ENCODE data around the gene MED1. TPM values are rescaled to one million over a fixed set of nuclear protein-coding genes. Genes with fewer than 3 reads are reported as not detected.

Gene MED1
- total RNA-seq, 4 donors from 2014 or later, result 4.8 to 20.9 (median 18.7) TPM

DNA sequence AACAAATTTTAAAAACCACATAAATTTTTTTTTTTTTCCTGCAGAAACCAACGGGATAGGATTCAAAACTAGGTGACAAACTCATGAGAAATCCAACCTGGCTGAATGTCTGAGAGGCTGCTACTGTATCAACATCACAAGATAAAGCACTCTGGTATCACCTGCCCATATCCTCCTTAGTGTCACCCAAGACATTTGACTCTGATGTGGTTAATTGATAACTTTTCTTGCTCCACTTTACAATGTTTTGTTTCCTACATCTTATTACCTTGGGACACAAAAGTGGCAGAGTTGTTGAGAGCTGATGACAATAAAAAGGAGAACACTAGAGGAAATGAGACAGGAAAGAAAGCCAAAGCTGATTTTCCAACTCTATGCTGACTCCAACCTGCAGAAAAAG, 45.6 kb downstream of the MED1 start:
- Histone ChIP-seq H3K36me3 (peaks cover 0 to 27% (median 11%) of the 10 kb centered on the region in 4 donors), H3K4me3 (no peak overlapping the region), H3K9me3 (no peaks in the 10 kb centered on the region), H3K4me1 (peaks cover 0 to 19% (median 3%) of the 10 kb centered on the region in 4 donors), H3K27ac (no peak overlapping the region), H3K27me3 (no peaks in the 10 kb centered on the region)
- no peak for TF ChIP-seq EP300 (IDR thresholded peaks at IDR 0.05; ENCODE audit: low read depth)
- TF ChIP-seq, protein P1, sequence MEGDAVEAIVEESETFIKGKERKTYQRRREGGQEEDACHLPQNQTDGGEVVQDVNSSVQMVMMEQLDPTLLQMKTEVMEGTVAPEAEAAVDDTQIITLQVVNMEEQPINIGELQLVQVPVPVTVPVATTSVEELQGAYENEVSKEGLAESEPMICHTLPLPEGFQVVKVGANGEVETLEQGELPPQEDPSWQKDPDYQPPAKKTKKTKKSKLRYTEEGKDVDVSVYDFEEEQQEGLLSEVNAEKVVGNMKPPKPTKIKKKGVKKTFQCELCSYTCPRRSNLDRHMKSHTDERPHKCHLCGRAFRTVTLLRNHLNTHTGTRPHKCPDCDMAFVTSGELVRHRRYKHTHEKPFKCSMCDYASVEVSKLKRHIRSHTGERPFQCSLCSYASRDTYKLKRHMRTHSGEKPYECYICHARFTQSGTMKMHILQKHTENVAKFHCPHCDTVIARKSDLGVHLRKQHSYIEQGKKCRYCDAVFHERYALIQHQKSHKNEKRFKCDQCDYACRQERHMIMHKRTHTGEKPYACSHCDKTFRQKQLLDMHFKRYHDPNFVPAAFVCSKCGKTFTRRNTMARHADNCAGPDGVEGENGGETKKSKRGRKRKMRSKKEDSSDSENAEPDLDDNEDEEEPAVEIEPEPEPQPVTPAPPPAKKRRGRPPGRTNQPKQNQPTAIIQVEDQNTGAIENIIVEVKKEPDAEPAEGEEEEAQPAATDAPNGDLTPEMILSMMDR (IDR thresholded peaks at IDR 0.05), result no peak
- no peak for TF ChIP-seq POLR2AphosphoS5 (IDR thresholded peaks at IDR 0.05)
- intact Hi-C loops (cut with DNase I; ENCODE audit: low total_unique reads) (no loop called here), in situ Hi-C loops (cut with MboI; ENCODE audit: low pct_ligation_motif_present in 1 of 4, low pct_unique_long_range_greater_than_20kb in 1 of 4, low sequenced_read_pairs in 3 of 4) (loop anchor here in 1 of 4 donors (10.0 kb wide), 1 partner anchor 49 kb away; the partner anchor contains the start of gene MED1)
- 10 to 26% methylated on average over 1 of the region's 1 CpG for WGBS, 2 donors (ENCODE audit: low coverage in 1 of 2)
- no peak for DNase-seq

DNA sequence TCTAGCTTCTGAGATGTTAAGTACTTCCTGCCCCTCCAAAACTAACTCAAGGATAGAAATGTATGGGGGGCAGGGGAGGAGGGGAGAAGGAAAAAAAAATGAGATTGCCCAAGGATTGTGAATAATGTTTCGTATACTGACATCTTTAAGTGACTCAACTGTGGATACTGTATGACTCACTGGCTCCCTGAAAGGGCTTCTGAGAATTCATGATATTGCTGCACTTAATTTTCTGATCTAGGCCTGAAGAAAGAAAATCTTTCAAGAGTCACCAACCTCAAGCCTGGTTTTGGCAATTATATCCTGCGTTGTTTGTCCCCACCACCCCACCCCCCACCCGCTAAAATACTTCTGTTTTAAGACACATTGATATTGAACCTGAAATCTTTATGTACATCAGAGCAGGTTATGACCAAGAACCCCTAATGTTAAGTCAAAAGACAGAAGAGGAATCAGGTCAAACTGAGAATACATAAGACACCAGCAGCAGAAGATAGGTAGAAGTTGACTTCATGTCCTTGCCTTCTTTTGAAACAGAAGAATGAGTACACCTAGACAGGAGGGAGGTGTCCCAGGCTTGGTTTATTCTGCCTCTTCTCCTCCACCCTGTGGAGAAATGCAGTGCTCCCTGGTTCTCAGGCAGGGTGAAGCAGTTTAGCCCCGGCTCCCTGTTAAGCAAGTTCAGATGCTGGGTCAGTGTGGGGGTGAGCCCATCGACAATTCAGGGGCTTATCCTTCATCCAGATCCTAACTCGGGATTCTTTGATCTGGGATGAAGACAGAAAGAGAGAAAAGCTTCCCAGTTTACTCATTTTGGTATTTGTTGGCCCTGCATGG, 46.3 kb downstream of the MED1 start:
- 67 to 69% methylated on average over 2 to 6 of the region's 6 CpGs for WGBS, 2 donors (ENCODE audit: low coverage in 1 of 2)
- in situ Hi-C loops (cut with MboI; ENCODE audit: low pct_ligation_motif_present in 1 of 4, low pct_unique_long_range_greater_than_20kb in 1 of 4, low sequenced_read_pairs in 3 of 4), result loop anchor here in 1 of 4 donors (10.0 kb wide), 1 partner anchor 50 kb away; the partner anchor contains the start of gene MED1

DNA sequence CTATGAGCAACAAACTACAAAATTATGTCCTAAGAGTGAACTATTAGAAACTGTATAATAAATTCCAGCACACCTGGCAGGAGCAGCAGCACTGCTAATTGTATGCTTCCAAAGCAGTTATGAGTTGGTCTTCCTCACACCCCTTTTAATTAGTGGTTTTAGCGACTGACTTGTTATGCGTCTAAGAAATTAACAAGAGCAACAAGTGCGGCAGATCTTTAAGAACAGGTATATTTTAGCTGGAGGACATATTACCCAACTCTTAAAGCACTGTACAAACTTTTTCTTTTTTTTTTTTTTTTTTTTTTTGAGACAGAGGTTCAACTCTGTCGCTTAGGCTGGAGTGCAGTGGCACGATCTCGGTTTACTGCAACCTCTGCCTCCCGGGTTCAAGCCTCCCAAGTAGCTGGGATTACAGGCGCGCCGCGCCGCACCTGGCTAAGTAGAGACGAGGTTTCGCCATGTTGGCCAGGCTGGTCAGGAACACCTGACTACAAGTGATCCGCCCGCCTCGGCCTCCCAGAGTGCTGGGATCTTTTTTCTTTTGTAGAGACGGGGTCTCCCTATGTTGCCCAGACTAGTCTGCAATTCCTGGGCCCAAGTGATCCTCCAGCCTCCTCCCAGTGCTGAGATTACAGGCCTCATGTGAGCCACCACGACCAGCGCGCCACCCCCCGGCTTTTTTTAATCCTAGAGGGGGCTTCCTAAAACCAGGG, 48.0 kb downstream of the MED1 start:
- Histone ChIP-seq H3K4me3 (no peak overlapping the region), H3K27ac (peak overlapping the region in 1 of 4 donors; percentile 94), H3K36me3 (peaks cover 0 to 5% (median 2%) of the 10 kb centered on the region in 4 donors), H3K4me1 (peaks cover 7 to 43% (median 19%) of the 10 kb centered on the region in 4 donors), H3K27me3 (no peaks in the 10 kb centered on the region), H3K9me3 (no peaks in the 10 kb centered on the region)
- 79 to 83% methylated on average over 16 to 22 of the region's 22 CpGs for WGBS, 2 donors (ENCODE audit: low coverage in 1 of 2)
- no peak for DNase-seq
- in situ Hi-C loops (cut with MboI; ENCODE audit: low pct_ligation_motif_present in 1 of 4, low pct_unique_long_range_greater_than_20kb in 1 of 4, low sequenced_read_pairs in 3 of 4) (loop anchor here in 1 of 4 donors (10.0 kb wide), 1 partner anchor 52 kb away; the partner anchor contains the start of gene MED1), intact Hi-C loops (cut with DNase I; ENCODE audit: low total_unique reads) (no loop called here)
- TF ChIP-seq EP300 (IDR thresholded peaks at IDR 0.05; ENCODE audit: low read depth) (no peak), POLR2A (IDR thresholded peaks at IDR 0.05) (no peak), POLR2AphosphoS5 (IDR thresholded peaks at IDR 0.05) (no peak)
- TF ChIP-seq, protein P1 (IDR thresholded peaks at IDR 0.05), result no peak

More for the DNA sequence above, 46.3 kb downstream of the MED1 start:
- H3K27ac ChIP-seq, result no peak overlapping the region
- TF ChIP-seq EP300 (IDR thresholded peaks at IDR 0.05; ENCODE audit: low read depth) (no peak), POLR2A (IDR thresholded peaks at IDR 0.05) (no peak), POLR2AphosphoS5 (IDR thresholded peaks at IDR 0.05) (no peak)
- TF ChIP-seq, protein P1 (IDR thresholded peaks at IDR 0.05), result no peak
- intact Hi-C loops (cut with DNase I; ENCODE audit: low total_unique reads), result no loop called here
- H3K4me1 ChIP-seq, result peaks cover 3 to 26% (median 10%) of the 10 kb centered on the region in 4 donors
- H3K36me3 ChIP-seq, result peaks cover 0 to 21% (median 7%) of the 10 kb centered on the region in 4 donors
- H3K27me3 ChIP-seq, result no peaks in the 10 kb centered on the region
- no peak for DNase-seq
- H3K4me3 ChIP-seq, result no peak overlapping the region
- no peaks in the 10 kb centered on the region for H3K9me3 ChIP-seq

All from transverse colon (tissue), 4 donors.